ENCODE data around the gene PANK3.

GRCh38 chr5:168531987-168532864 lies 46.9 kb downstream of the PANK3 start:
- no peak for TF ChIP-seq CTCF (IDR thresholded peaks at IDR 0.05; ENCODE audit: insufficient read depth, low read depth, low read length)
- no peak for TF ChIP-seq EZH2 (IDR thresholded peaks at IDR 0.05; ENCODE audit: insufficient read depth, low read length)

All from astrocyte (in vitro differentiated cells and primary cell).